NCI-H2227 treated with DMSO at 0.1 percent for 48 hours (cell line): ENCODE data around the gene PRKCSH.
"Not testable (repeated sequence)": the region's sequence is repeated elsewhere in the genome, so short reads cannot be mapped to it uniquely, and the experiment has no call there.

Experiments used
- DNase-seq: peaks from one replicate; lab custom pipeline; 2025; lab: John Stamatoyannopoulos, UW

PRKCSH gene

DNA sequence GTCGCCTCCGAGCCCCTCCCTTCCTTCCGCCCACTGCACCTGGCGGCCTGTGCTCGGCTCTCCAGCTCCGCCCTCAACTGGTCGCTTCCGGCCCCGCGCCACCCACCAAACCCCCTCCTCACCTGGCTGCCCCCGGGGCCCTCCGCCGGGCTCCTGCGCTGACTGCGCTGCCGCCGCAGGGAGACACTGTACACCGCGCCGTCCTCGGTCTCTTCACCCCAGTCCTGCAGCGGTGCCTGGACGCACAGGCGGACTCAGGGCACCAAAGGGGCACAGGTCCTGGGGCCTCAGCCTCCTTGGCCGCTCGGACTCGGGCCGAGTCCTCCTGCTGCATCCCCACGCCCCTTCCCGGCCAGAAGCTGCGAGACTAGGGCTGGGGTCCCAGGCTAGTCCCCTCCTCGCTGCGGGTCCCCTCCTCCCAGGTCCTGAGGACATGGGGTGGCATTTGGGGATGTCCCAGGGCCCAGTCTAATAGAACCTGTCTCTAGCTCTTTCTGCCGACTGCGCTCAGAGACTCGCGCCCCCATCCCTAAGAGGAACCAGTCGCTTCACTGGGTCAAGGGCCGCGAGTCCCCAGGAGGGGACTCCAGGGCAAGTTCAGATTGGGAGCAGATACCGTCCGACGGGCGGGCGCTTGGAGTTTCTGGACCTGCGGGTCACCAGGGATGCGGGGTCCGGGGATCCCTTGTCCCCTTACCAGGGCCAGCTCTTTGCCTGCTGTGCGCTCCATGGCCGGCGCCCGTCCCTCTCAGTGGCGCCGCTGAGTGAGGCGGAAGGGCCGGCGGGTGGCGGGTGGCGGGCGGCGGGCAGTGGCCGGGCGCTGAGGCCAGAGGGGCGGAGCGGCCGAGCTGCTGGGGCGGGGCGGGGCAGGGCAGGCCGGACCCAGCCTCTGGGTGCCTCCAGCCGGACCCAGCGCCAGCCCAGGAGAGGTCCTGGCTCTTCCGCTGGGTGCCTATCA lies 16.6 kb upstream of the PRKCSH start, which contains the start of gene RGL3:
Gene RGL3 (minus strand): TSS at position 766 of the 958 bp plus-strand sequence. CDS start 36 bp downstream, at position 730.
- DNase-seq: no peak

DNA sequence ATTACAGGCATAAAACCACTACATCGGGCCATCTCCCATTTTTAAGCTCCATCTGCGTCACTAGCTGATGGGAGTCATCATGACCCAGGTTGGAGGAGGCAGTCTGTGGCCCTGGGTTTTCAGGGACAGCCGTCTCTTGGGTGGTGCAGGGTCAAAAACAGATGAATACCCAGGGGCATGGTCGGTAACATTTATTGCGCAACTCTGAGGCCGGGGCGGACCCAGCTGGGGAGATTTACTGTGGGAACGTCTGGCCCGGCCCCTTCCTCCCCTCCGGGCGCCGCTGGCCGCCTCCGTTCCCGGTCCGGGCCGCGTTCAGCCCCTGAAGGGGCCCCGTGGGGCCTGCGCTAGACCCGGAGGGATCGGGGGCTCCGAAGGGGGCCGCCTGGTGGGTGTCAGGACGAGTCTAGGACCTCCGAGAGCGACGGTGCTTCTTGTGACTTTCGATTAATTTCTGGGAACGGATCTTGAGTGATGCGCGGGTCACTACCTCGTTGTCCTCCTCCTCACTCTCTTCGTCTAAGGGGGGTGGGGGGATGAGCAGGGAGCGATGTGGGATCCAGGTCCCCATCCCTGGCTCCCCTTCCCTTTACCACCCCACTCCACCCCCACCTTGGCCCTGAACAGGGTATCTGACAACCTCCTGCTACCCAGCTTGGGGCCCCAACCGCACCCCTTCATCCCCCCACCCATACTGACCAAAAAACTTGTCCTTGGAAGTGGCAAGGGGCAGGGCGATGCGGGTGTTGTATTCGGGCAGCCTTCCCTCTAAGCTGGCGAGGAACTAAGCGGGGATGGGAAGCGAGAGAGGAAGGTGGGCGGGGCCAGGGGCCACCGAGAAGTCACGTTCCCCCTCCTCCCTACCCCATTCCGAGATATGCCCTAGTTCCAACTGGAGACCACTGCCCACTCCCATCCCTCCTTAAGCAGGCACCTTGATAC lies 14.7 kb upstream of the PRKCSH start:
- DNase-seq: peak; percentile 17

DNA sequence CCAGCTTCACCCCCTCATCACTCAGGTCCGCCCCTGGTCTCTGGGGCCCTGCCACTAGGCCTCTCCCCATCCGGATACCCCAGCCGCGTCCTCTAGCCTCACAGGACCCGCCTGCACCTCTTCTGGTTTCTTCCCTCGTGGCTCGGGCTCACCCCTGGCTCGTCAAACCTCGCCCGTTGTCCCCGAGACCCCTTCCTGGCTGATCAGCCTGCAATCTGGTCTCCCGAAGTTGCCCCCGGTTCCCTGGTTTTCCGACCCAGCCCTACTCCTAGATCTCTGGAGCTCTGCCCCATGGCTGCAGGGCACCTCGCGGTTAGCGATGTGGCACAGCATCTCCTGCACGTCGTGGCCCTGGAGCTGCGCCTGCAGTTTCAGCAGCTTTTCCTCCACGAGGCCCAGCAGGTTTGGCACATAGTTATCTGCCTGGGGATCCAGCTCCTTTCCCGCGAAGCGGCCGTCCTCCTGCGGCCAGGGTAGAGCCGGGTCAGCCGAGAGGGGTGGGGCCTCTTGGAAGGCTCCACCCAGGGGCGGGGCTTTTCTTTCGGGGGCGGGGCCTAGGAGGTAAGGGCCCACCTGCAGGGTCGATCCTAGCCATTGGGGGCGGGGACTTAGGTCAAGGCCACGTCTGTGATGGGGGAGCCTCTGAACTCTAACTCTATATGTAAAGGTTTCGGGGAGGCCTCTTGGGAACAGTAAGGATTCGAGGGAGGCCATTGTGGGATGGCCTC lies 13.9 kb upstream of the PRKCSH start:
- no peak for DNase-seq

DNA sequence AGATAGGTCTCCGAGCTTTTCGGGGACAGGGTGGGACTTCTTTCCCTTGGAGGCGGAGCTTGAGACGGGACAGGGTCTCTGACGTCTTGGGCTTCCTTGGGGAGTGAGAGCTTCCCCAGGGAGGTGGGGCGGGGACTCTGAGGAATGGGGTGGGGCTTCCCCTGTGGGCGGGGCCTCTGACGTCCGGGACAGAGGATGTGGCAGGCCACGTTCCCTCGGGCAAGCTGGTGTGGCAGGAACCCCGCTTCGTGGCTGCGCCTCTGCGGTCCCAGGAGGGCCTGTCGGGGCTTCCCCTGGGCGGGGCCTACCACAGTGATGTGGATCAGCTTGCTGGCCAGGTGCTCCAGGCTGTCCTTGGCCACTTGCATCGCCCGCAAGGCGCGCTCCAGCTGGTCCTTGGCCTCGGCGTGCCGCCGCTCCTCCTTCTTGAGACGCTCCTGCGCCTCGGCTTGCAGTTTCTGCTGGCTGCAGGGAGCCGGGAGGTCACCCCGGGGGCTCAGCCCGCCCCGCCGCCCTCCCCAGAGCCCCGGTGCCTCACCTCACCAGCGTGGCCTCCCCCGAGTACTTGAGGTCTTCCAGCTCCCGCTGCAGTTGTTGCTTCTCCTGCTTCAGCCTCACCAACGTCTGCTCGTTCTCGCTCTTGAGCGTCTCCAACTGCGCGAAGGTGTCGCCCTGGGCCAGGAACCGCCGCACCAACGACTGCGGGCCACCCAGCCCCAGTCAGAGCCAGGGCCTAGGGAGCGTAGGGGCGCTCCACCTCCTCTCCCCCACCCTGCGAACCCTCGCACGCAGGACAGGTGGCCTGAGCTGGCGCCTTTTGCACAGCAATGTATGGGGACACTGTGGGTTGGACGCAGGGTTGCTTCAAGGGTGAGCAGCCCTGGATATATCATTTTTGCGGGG lies 13.0 kb upstream of the PRKCSH start:
- DNase-seq: no peak

DNA sequence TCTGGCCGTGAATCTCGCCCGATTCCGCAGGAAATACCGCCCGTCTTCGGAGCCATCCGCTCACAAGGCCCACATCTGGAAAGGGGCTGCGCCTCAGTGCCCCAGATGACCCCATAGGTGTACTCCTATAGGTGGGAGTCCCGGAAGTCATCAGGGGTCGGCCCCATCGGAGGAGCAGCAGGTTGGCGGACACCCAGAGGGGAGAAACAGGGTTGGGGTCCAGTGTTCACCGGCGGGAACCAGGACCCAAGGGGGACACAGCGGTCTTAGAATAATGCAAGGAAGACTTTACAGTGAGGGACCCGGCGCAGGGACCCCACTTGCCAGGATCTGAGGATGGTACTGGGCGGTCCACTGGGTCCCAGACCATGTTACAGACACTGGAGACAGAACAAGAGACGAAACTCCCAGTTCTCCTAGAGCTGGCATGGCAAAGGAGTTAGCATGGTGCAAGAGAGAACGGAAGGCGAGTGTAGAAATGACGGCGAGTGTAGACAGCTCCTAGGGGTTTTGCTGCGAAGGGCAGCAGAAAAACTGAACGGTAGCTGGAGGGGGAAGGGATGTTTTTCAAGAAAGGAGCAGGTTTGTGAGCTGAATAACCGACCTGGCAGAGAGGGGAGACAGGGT lies 12.2 kb upstream of the PRKCSH start:
- no peak for DNase-seq

DNA sequence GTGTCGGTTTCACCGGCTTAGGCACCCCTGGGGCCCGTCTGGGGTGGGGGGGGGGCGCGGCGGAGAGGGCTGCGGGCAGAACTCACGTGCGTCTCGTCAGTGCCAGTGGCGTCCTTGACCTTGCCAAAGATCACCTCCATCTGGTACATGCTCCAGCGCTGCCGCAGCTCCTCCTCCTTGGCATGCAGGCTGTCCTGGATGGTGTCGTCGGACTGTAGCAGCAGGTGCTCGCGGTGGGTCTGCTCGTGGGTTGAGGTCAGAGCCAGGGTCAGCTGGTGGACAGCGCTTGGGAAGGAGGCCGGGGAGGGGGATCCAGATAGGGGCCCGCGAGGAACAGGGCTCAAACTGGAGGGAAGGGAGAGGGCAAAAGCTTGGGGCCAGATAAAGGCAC lies 11.6 kb upstream of the PRKCSH start:
- no peak for DNase-seq

DNA sequence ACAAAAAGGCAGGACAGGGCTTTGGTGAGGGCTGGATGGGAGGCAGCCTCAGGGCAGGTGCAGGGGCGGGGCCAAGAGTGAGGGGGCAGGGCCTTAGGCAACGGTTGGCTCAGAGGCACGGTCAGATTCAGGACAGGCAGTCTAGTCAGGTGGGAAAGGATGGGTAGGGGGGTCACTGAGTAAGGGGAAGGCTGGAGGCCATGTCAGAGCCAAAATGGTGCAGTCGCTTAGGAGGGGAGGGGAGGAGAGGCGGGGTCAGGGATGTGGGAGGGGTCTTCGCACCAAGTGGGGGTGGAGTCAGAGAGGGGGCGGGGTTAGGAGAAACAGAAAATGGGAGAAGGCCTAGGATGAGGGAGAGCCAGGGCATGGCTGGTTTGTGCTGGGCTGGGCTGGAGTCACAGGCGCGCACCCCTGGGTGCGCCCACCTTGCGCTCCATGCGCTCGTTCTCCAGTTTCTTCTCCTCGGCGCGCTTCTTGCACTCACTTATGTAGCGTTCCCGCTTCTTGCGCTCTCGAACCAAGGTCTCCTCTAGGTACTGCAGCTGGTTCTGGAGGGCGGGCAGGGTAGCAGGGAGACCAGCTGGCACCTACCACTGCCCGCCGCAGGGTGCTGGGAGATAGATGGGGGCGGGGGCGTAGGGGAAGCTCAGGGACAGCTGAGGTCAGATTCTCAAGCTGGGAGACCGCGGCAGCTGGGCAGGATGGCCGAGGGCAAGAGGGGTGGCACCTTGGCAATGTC lies 9.5 kb upstream of the PRKCSH start:
- DNase-seq: no peak

DNA sequence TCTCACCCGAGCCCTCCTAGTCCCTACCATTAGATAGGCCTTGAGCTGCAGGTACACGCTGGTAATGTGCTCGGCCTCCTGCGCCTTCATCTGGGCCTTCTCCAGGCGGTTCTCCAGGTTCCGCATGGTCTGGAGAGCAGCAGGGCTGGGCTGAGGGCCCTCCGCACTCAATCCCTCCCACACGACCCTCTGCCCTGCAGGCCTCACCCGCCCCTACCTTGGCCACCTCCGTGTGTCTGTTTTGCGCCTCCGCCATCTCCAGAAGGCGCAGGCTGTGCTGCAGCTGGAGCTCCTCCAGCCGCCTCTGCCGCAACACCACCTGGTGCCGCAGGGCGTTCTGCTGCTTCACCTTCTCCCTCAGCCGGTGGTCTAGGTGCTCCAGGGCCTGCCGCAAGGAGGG lies 8.8 kb upstream of the PRKCSH start:
- DNase-seq: no peak

DNA sequence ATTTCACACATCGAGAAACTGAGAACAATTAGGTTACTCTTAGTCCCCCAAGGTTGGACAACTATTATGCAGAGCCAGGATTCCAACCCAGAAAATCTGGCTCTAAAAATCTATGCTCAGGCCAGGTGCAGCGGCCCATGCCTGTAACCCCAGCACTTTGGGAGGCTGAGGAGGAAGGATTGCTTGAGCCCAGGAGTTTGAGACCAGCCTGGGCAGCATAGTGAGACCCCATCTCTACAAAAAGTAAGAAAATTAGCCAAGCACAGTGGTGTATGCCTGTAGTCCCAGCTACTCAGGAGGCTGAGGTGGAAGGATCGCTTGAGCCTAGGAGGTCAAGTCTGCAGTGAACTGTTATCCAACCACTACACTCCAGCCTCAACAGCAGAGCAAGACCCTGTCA lies 1.9 kb upstream of the PRKCSH start:
- DNase-seq: not testable (repeated sequence)

DNA sequence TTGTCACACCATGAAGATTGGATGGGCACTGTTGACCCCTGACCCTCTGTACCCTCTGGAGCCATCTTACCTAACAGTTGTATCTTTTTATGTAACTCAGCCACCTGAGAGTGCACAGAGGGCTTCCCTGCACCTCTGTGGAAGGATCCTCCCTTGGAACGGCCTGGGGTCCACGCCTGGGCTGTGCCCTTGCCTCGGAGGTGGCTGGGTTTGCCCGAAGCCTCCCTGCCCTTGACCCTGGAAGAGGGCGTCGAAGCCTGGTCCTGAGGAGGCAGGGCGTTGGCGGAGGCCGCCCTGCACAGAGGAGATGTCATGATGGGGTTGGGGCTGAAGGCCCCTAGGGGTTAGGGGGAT lies 755 bp upstream of the PRKCSH start:
- no peak for DNase-seq

DNA sequence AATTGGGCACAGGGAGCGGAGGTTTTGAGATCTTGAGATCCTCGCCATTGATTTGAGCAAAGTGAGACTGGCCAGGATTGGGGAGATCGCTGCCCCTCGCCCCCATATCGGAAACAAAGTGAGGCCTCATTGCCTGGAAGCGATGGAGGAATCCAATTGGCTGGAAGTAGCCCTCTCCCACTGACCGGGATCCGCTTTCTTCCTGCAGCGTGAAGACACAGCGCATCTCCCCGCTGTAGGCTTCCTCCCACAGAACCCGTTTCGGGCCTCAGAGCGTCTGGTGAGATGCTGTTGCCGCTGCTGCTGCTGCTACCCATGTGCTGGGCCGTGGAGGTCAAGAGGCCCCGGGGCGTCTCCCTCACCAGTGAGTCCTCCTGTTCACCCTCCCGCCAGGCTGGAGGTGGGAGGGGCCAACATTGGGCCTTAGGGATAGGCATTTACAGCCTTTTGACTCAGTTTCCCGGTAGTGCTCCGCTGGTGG lies 438 bp downstream of the PRKCSH start:
- DNase-seq: no peak

DNA sequence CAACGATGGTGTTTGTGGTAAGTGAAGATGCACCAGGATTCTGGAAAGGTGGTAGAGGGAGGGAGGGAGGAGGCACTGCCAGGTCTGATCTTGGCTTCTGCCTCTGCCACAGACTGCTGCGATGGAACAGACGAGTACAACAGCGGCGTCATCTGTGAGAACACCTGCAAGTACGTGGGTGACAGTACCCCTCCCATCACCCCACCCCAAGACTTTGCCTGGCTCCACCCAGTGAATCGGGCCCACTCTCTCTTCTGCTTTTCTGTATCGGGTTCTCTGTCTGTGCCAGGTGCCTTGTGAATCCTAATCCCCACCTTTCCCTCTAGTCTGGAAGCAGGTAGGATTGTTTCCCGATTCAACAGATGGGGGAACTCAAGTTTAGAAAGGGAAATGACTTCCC lies 2.5 kb downstream of the PRKCSH start:
- no peak for DNase-seq

DNA sequence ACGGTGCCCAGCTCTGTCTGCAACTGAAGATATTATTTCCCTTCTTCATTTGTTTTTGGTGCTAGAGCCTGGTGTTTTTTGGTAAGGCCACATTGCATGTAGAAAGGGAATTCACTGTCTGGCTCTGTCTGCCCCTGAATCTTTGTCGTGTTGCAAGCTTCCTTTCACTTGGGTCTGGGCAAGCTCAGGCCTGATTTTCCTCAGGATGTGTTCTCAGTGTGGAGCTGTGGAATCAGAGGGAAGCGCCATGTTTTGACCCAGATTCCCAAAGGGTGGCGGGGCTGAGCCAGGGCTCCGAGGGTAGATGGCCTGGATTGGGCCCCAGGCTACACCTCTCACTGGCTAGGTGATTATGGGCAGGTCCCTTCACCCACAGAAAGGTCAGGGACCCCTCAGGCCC lies 8.6 kb downstream of the PRKCSH start:
- no peak for DNase-seq

DNA sequence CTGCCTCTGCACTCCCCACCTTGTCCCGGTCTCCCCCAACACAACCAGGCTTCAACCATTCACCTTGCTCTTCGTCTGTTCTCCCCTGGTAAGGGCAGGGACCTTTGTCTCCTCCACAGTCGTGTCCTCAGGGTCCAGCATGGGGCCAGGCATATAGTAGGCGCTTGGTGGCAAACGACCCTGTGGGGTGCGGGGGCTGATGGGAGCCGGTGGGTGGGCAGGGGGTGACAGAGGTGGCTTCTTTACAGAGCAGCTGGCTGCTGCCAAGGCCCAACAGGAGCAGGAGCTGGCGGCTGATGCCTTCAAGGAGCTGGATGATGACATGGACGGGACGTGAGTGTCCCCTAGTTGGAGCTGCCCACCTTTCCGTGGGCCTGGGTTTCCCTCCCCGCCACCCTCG lies 9.7 kb downstream of the PRKCSH start:
- no peak for DNase-seq

DNA sequence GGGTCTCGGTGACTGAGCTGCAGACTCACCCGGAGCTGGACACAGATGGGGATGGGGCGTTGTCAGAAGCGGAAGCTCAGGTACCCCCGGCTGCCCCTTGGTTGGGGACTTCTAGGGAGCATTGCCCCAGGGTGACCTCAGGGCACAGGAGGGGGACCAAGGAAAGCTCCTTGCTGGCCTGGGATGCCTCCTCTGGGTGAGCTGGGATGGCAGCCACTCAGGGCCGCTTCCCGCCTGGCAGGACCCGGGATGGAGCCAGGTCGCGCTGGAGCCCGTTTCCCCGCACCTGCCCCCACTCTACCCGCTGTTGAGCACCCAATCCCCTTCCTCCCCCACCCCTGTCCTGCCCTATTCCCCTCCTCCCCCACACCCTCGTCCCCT lies 10.8 kb downstream of the PRKCSH start:
- DNase-seq: no peak

DNA sequence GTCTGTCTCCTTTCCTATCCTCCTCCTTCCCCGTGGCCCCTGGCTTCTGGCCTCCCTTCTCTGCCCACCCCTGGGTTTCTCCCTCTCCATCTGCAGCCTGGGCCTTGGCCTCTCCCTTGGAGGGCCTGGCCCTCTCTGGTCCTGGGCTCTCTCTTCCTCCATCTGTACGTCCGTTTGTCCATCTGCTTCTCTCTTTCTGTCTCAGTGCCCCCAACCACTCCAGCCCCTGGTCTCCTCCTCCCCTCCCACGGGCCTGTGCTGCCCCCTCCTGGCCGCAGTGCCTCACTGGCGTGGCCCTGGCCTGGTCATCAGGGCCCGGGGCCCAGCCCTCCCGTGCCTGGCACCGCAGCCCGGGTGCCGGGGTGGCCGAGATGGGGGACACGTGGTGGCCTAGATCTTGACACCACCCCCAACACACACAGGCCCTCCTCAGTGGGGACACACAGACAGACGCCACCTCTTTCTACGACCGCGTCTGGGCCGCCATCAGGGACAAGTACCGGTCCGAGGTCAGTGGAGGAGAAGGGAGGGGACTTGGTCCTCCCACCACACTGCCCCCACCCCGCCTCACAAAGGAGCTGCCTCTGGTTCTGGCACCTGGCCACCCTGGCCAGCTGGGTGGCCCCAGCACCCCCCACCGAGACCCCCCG lies 11.3 kb downstream of the PRKCSH start:
- DNase-seq: no peak

DNA sequence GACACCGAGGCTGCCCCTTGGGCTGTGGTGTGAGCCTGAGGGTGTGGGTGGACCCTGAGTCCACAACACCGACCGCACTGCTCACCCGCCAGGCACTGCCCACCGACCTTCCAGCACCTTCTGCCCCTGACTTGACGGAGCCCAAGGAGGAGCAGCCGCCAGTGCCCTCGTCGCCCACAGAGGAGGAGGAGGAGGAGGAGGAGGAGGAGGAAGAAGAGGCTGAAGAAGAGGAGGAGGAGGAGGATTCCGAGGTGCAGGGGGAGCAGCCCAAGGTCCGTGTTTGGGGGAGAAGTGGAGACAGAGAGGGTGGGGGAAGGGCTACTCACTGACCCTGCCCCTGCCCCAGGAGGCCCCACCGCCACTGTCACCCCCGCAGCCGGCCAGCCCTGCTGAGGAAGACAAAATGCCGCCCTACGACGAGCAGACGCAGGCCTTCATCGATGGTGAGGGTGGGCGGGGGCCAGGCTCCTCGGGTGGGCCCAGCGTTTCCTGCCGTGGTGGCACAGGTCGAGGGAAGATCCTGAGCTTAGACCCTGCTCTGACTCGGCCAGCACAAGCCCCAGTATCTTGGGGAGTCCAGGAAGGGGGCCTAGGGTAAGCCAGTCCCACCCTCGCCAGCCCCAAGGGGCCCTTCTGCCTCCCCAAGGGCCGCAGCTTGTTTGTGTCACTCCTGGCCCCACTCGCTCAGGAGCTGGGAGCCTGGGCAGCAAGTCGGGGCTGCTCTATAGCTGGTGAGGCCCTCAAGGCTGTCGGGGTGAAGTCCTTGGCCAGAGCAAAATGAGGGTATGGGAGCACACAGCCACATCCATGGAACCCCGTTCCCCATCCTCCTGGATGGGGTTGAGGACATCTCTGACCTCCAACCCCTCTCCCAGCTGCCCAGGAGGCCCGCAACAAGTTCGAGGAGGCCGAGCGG lies 12.2 kb downstream of the PRKCSH start:
- no peak for DNase-seq

DNA sequence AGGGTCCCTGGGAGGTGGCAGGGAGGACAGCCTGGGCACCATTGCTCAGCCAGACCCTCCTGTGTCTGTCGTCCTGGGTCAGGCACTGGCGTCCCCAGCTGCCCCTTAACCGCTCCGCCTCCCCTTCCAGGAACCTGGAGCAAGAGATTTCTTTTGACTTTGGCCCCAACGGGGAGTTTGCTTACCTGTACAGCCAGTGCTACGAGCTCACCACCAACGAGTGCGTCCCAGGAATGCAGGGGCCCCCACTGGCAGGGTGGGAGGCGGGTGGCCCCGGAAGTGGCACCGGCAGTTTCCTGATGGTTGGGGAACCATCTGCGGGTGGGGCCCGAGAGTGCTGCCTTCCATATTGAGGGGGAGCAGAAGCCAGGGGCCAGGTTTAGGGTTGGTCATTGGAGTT lies 13.0 kb downstream of the PRKCSH start:
- DNase-seq: no peak
